NT2/D1 (cell line): ENCODE results near the gene SAMSN1.

Source experiments
- DNase-seq: peaks from one replicate; pipeline ENCODE4 v3.0.0-alpha.2; 2011; ENCODE audit warnings: low read depth, low spot score
- H3K27me3 ChIP-seq: 2 replicates; pipeline ENCODE4 v1.6.0; 2011; ENCODE audit warnings: mild to moderate bottlenecking; ENCODE audit not compliant: insufficient read length, insufficient read depth
- H3K36me3 ChIP-seq: 2 replicates; pipeline ENCODE4 v1.6.1; 2011; ENCODE audit warnings: mild to moderate bottlenecking, low read length, mixed read lengths; ENCODE audit not compliant: insufficient read depth, insufficient read length
- H3K4me1 ChIP-seq: 2 replicates; pipeline ENCODE4 v1.5.1; 2011; ENCODE audit not compliant: insufficient read depth, insufficient read length
- H3K4me3 ChIP-seq: 2 replicates; pipeline ENCODE4 v1.5.1; 2011; ENCODE audit warnings: low read depth; ENCODE audit not compliant: insufficient read length
- H3K9ac ChIP-seq: 2 replicates; pipeline ENCODE4 v1.6.0; 2011; ENCODE audit warnings: low read depth; ENCODE audit not compliant: insufficient read length
- H3K9me3 ChIP-seq: 2 replicates; pipeline ENCODE4 v1.5.1; 2011; ENCODE audit warnings: mild to moderate bottlenecking, low read length; ENCODE audit not compliant: insufficient read depth
- SUZ12 ChIP-seq: IDR thresholded peaks from 2 replicates; pipeline ENCODE4 v1.6.1; 2011; ENCODE audit not compliant: insufficient read length, insufficient read depth; ENCODE audit errors: extremely low read depth
- YY1 ChIP-seq: IDR thresholded peaks from 2 replicates; pipeline ENCODE4 v1.6.1; 2011; ENCODE audit not compliant: insufficient read length, insufficient read depth
- ZNF274 ChIP-seq: IDR thresholded peaks from 2 replicates; pipeline ENCODE4 v1.6.1; 2011; ENCODE audit warnings: mild to moderate bottlenecking, low read depth, low read length

SAMSN1 gene

DNA sequence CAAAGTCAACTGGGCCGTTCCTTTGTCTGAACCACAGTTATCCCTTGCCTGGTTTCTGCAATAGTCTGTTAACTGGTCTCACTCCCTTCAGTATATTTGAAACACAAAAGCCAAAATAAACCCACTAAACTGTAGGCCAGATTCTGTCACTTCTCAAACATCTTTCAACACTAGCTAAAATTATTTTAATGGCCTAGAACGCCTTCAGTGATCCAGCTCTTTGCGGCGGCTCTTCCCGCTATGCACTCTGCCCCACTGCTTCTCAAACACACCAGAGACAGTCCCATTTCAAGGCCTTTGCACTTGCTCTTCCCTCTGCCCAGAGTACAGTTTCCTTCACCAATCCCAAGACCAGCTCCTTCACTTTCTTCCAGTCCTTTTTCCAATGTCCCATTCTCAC lies 9.2 kb downstream of the SAMSN1 start:
- H3K4me1 ChIP-seq, result no peaks in the 10 kb centered on the region
- DNase-seq, result no peak
- no peak overlapping the region for H3K9ac ChIP-seq
- H3K27me3 ChIP-seq, result no peaks in the 10 kb centered on the region
- peaks cover 14% of the 10 kb centered on the region; the same call in 1 of the 2 replicates for H3K9me3 ChIP-seq
- no peak overlapping the region for H3K4me3 ChIP-seq
- no peaks in the 10 kb centered on the region for H3K36me3 ChIP-seq
- no peak for TF ChIP-seq ZNF274
- no peak for TF ChIP-seq SUZ12
- no peak for TF ChIP-seq YY1

DNA sequence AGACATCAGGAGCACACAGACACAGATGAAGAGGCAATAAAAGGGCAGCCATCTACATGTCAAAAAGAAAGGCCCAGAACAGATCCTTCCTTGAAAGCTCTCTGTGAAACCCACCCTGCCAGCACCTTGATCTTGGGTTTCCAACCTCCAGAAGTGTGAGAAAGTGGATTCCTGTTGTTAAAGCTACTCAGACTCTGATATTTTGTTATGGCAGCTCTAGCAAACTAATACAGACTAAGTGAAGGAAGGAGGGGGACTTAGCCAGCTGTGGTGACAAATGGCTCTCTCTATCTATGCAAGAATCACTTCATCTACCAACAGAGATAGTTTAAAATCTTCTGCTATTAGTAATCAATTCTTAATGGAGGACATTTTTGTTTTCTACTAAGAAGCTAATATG lies 10.4 kb downstream of the SAMSN1 start:
- H3K4me1 ChIP-seq, result no peaks in the 10 kb centered on the region
- H3K27me3 ChIP-seq, result no peaks in the 10 kb centered on the region
- H3K9ac ChIP-seq, result no peak overlapping the region
- TF ChIP-seq YY1 (no peak), ZNF274 (no peak), SUZ12 (no peak)
- DNase-seq, result no peak
- H3K4me3 ChIP-seq, result no peak overlapping the region
- H3K36me3 ChIP-seq, result no peaks in the 10 kb centered on the region
- peaks cover 14% of the 10 kb centered on the region; the same call in 1 of the 2 replicates for H3K9me3 ChIP-seq

DNA sequence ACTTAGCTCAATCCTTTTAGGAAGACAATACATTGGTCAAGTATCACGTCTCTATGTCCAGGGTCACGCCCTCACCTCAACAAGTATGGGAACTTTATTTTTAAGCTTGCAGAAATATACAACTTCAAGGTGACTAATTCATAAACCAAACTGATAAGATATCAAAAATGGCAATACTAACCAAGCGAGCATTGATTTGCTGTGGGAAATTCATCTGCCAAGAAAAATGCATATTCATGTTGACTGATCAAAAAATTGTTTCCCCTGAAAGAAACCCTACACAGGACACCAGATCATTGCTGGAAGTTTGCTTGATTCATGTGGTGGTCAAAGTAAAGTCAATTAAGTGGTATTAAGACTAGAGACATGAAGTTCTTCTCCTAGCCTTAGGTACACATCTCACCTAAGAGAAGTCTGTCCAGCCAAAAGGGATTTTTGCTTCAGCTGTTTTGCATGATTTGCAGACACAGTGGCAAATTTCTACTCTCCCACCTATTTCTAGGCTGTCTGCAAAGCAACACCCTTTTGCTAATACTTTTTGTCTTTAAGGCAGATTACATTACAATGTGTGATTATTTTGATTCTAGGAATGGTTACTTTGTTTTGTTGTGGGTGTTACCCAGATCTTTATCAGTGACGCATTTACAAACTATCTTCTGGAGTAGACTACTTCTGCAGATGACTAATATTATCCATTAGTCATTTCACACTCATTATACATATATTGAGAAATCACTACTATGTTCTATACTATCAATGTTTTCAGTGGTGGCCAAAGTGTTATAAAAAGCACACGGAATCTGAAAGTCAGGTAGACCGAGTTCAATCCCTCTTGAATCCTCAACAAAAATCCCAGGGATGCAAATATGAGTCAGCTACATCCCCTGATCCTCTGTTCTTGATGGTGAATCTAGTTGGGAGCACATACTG lies 12.4 kb downstream of the SAMSN1 start:
- H3K4me3 ChIP-seq, result no peak overlapping the region
- no peaks in the 10 kb centered on the region for H3K36me3 ChIP-seq
- H3K4me1 ChIP-seq, result no peaks in the 10 kb centered on the region
- no peak for TF ChIP-seq YY1
- no peak for TF ChIP-seq SUZ12
- no peak for TF ChIP-seq ZNF274
- peaks cover 14% of the 10 kb centered on the region; the same call in 1 of the 2 replicates for H3K9me3 ChIP-seq
- DNase-seq, result no peak
- no peaks in the 10 kb centered on the region for H3K27me3 ChIP-seq
- H3K9ac ChIP-seq, result no peak overlapping the region

DNA sequence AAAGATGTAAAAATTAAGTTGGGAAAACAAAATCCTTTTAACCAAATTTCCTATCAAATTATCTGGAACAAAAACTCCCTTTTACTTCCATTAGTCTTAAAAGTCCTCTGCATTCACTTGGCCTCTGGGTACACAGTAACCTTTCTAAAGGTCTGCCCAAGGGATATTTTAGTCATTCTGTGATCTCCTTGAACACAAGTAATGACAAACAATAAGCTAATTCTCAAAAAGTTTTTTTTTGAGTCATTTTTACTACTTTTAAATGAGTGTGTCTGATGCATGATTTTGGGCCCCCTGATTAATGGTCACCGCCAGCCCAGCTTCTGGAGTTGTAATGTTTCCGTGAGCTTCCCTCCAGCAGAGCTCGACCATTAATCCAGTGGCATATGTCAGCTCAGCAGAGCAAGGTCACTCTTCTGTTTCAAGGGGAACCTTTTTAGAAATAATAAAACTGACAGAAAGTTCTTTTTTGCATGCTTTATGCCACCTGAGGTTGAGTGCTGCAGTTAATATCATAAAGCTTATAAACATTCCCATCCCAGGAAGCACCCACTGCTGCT lies 14.3 kb downstream of the SAMSN1 start:
- peaks cover 14% of the 10 kb centered on the region; the same call in 1 of the 2 replicates for H3K9me3 ChIP-seq
- H3K4me3 ChIP-seq, result no peak overlapping the region
- no peak for TF ChIP-seq SUZ12
- H3K9ac ChIP-seq, result no peak overlapping the region
- no peaks in the 10 kb centered on the region for H3K27me3 ChIP-seq
- no peak for DNase-seq
- H3K4me1 ChIP-seq, result no peaks in the 10 kb centered on the region
- H3K36me3 ChIP-seq, result no peaks in the 10 kb centered on the region

DNA sequence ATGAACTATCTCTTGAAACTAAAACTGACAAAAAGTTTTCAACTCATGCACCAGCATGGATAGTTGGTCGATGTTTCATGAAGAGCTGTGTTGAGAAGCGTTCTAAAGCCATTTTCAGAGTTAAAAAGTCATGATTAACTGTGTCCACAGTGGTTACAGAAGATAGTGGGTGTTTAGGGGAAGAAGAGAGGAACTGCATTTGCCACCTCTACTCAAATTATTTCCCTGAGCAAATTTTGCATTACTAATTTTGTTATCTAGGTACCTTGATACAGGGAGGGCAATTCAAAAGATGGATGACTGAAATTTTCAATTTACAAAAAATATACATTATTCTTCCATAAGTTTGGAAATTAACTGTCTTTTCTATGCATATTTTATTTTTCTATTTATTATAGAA lies 15.5 kb downstream of the SAMSN1 start:
- DNase-seq, result no peak
- Histone ChIP-seq H3K4me1 (no peaks in the 10 kb centered on the region), H3K9me3 (peaks cover 9% of the 10 kb centered on the region; the same call in 1 of the 2 replicates), H3K36me3 (no peaks in the 10 kb centered on the region), H3K27me3 (no peaks in the 10 kb centered on the region), H3K9ac (no peak overlapping the region), H3K4me3 (no peak overlapping the region)
- no peak for TF ChIP-seq SUZ12

DNA sequence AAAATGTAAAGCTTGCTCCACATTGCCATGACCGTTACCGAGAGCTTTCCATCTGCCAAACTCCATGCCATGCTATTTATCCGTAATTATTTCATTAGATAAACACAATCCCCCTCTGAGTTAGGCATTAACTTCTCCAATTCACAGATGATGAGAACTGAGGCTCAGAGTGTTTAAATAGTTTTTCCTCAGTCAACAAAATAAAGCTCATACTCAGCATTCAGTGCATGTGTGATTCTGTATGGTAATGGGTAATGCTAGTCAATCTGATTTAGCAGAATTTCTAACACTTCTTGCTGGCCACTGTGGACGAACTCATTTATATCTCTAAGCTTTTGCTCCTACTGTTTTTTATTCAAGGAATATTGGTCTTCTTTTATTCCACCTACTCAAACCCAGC lies 17.3 kb downstream of the SAMSN1 start:
- Histone ChIP-seq H3K27me3 (no peaks in the 10 kb centered on the region), H3K9ac (no peak overlapping the region), H3K4me1 (no peaks in the 10 kb centered on the region), H3K9me3 (no peaks in the 10 kb centered on the region), H3K4me3 (no peak overlapping the region), H3K36me3 (no peaks in the 10 kb centered on the region)
- no peak for TF ChIP-seq ZNF274
- TF ChIP-seq SUZ12, result no peak
- TF ChIP-seq YY1, result no peak
- no peak for DNase-seq

DNA sequence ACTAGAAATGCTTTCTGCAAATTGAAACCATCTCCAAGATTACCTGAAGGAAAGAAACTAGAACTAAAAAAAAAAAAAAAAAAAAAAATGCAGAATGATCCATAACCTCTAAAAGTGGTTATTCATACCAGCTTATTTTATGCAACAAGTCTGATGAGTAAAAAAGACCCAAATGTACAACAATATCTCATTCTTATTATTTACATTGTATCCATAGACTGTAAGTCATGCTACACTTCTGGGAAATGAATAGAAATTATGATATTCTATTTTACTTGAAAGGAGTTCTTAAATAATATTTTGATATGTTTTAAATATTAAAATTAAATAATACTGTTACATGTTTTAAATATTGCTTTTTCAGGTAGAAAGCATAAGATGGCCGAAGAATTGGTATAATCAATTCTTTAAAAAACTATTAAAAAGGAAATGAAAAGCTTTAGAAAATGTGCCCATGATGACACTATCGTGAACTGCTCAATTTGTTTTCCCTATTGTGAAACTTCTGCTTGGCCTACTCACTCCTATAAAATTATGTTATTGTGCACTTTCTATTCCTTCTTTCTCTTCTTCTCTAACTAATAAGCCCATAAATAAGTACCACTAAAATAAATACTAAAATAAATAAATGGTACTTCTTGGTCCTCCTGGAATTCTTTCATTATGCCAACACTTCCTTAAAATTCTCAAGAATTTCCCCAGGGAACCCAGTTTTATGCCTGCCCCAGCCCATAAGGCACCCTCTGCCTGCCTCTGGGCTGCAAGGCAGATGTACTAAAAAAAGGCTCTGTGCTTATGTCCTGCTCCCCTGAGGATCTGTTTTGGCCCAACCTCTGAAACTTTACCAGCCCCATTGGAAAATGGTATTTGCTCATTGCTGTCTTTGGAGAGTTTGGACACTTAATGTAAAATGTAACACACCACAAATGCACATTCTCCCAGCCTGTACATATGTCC lies 18.1 kb downstream of the SAMSN1 start:
- no peak overlapping the region for H3K9ac ChIP-seq
- H3K9me3 ChIP-seq, result no peaks in the 10 kb centered on the region
- no peak overlapping the region for H3K4me3 ChIP-seq
- H3K36me3 ChIP-seq, result no peaks in the 10 kb centered on the region
- H3K27me3 ChIP-seq, result no peaks in the 10 kb centered on the region
- TF ChIP-seq ZNF274, result no peak
- TF ChIP-seq SUZ12, result no peak
- no peak for TF ChIP-seq YY1
- no peaks in the 10 kb centered on the region for H3K4me1 ChIP-seq
- no peak for DNase-seq
